Cardiac atrium fibroblast (primary cell): ENCODE results near the gene RBM22. TPM values are rescaled to one million over a fixed set of nuclear protein-coding genes. Genes with fewer than 3 reads are reported as not detected.

Experiments
- total RNA-seq: library from RNA; depleted of rRNA; stranded (reverse); fragments of >200 nt; gene quantifications from 2 replicates; pipeline ENCODE4 v1.2.3, GENCODE V29; 2015

Gene RBM22
- 35.8 and 46.9 TPM in 2 replicates for total RNA-seq

DNA sequence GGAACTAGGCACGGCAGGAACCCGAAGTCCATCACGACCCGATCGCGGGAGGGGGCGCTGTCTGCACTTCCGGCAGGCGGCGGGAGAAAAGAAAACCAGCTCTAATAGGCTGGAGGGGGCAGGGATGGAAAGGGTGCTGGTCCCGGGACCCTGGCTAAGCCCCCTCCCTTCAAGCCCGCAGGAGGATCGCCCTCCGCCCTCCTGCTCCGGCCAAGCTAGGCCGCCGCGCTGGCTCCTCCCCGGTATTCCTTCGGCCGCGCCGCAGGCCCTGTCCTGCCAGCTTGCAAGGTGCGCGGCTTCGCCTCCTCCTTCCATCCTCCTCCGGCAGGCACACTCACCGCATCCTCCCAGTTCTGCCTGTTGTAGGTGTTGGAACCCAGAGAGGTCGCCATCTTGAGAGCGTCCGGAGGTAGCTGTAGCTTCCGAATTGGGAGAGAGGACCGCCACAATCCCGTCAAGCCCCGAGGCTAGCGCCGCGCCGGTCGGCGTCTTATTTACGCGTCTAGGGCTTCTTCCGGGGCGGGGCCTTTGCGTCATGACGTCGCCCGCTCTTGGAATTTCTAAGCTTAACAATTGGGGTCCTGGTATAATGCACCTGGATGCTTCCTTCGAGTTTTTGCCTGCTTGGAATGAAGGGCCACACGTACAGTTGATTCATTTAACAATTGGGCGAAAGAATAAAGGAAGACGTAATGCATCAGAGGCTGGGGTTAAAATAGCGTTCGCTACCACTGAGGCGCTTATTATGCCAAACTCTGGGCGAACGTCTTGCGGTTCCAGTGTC is at the start of gene RBM22:
RBM22 (minus strand) TSS at position 469 of the 784 bp plus-strand sequence; CDS start at position 392, 77 bp downstream.

DNA sequence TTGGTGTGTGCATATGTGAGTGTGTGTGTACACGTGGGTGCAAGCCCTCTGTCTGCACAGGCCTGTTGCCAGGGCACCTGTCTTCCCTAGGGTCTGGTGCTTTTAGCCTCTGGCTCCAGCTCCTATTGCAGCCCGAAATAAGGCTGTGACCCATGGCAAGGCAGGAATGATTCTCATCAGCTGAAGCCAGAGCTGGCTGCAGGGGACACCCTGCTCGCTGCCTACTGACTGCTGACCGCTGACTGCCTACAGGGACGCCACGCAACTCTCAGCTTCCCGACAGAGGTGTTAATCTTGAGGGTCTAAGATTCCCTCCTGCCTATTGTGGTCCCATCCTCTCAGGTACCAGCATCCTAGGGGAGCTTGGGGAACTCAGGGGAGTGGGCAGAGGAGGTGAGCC is 39.8 kb downstream of the RBM22 start, which contains the start of gene MYOZ3:
MYOZ3 (plus strand) TSS at position 166 of the 400 bp plus-strand sequence. CDS start 1,691 bp downstream, outside the sequence.

Other genes starting within 250 kb of the RBM22 start
- 79.7 and 94.1 TPM in 2 replicates for gene NDST1, start 192.9 kb downstream of the RBM22 start, total RNA-seq
- gene SYNPO, start 60.4 kb downstream of the RBM22 start, total RNA-seq: 68.2 and 86.0 TPM in 2 replicates
- 0.54 TPM in 1 of 2 replicates, not detected in the other for gene MYOZ3, start 39.8 kb downstream of the RBM22 start, total RNA-seq
- 36.1 and 43.3 TPM in 2 replicates for gene DCTN4, start 58.0 kb upstream of the RBM22 start, total RNA-seq
- 71.0 and 86.1 TPM in 2 replicates for gene SMIM3, start 77.7 kb upstream of the RBM22 start, total RNA-seq
- gene IRGM, start 145.5 kb upstream of the RBM22 start, total RNA-seq: not detected in 2 replicates
- gene ZNF300, start 203.9 kb upstream of the RBM22 start, total RNA-seq: 4.0 and 4.5 TPM in 2 replicates